ENCODE data around the gene KRTAP4-9.
"Not testable (repeated sequence)": the region's sequence is repeated elsewhere in the genome, so short reads cannot be mapped to it uniquely, and the experiment has no call there.

Gene KRTAP4-9

GRCh38 chr17:41111151-41111885 lies 6.1 kb downstream of the KRTAP4-9 start:
- TF ChIP-seq SPI1 (IDR thresholded peaks at IDR 0.05; ENCODE audit: borderline replicate concordance, low read depth), result no peak
- TF ChIP-seq CTCF (IDR thresholded peaks at IDR 0.05; ENCODE audit: insufficient read depth, low read length), result no peak
- TF ChIP-seq POLR2AphosphoS5 (IDR thresholded peaks at IDR 0.05; ENCODE audit: low read depth), result no peak
- no peak for TF ChIP-seq REST (IDR thresholded peaks at IDR 0.05; ENCODE audit: insufficient replicate concordance, low read depth)
- no peak for TF ChIP-seq GABPA (IDR thresholded peaks at IDR 0.05; ENCODE audit: low read depth)

GRCh38 chr17:41116297-41116696 lies 11.1 kb downstream of the KRTAP4-9 start:
- no peak overlapping the region for H3K27ac ChIP-seq (replicated peaks)
- no peak overlapping the region for H3K4me3 ChIP-seq (replicated peaks; ENCODE audit: insufficient read depth, low read length)
- peak in 1 of 2 experiments; percentile 18 for DNase-seq (ENCODE audit: low read depth in 1 of 2, low spot score in 1 of 2)
- H3K27me3 ChIP-seq (ENCODE audit: insufficient read depth, poor library complexity, severe bottlenecking), result no peaks in the 10 kb centered on the region
- TF ChIP-seq GABPA (IDR thresholded peaks at IDR 0.05; ENCODE audit: low read depth), result no peak
- no peak for TF ChIP-seq REST (IDR thresholded peaks at IDR 0.05; ENCODE audit: insufficient replicate concordance, low read depth)
- TF ChIP-seq POLR2AphosphoS5 (IDR thresholded peaks at IDR 0.05; ENCODE audit: low read depth), result no peak
- TF ChIP-seq SPI1 (IDR thresholded peaks at IDR 0.05; ENCODE audit: borderline replicate concordance, low read depth), result peak; percentile 56
- TF ChIP-seq CTCF (IDR thresholded peaks at IDR 0.05; ENCODE audit: insufficient read depth, low read length), result no peak

More at GRCh38 chr17:41111151-41111885, 6.1 kb downstream of the KRTAP4-9 start:
- no peak for DNase-seq (ENCODE audit: low read depth in 1 of 2, low spot score in 1 of 2)
- Histone ChIP-seq H3K4me3 (replicated peaks; ENCODE audit: insufficient read depth, low read length) (no peak overlapping the region), H3K27ac (replicated peaks) (no peak overlapping the region), H3K27me3 (ENCODE audit: insufficient read depth, poor library complexity, severe bottlenecking) (no peaks in the 10 kb centered on the region)

- DNase-seq (ENCODE audit: low read depth in 1 of 2, low spot score in 1 of 2); H3K4me3 ChIP-seq (replicated peaks; ENCODE audit: insufficient read depth, low read length); H3K27me3 ChIP-seq (ENCODE audit: insufficient read depth, poor library complexity, severe bottlenecking); H3K27ac ChIP-seq (replicated peaks): not testable (repeated sequence)
These were observed 12.7 kb downstream of the KRTAP4-9 start, which contains the start of gene KRTAP4-11 for GRCh38 chr17:41117846-41118386. KRTAP4-11 (minus strand) TSS chr17:41118373; CDS start chr17:41118315, 58 bp downstream.

GRCh38 chr17:41118721-41119120 lies 13.5 kb downstream of the KRTAP4-9 start:
- DNase-seq (ENCODE audit: low read depth in 1 of 2, low spot score in 1 of 2), result no peak
- TF ChIP-seq POLR2AphosphoS5 (IDR thresholded peaks at IDR 0.05; ENCODE audit: low read depth) (no peak), SPI1 (IDR thresholded peaks at IDR 0.05; ENCODE audit: borderline replicate concordance, low read depth) (no peak), REST (IDR thresholded peaks at IDR 0.05; ENCODE audit: insufficient replicate concordance, low read depth) (no peak), GABPA (IDR thresholded peaks at IDR 0.05; ENCODE audit: low read depth) (no peak), CTCF (IDR thresholded peaks at IDR 0.05; ENCODE audit: insufficient read depth, low read length) (no peak)

More at GRCh38 chr17:41118721-41119120, 13.5 kb downstream of the KRTAP4-9 start:
- no peak overlapping the region for H3K4me3 ChIP-seq (replicated peaks; ENCODE audit: insufficient read depth, low read length)
- no peak overlapping the region for H3K27ac ChIP-seq (replicated peaks)
- H3K27me3 ChIP-seq (ENCODE audit: insufficient read depth, poor library complexity, severe bottlenecking), result no peaks in the 10 kb centered on the region

All from HL-60 (cell line).